MM.1S (cell line): Measurements from ENCODE around the gene PLD4.

Experiments used
- DNase-seq: peaks from one replicate; pipeline ENCODE4 v3.0.0-alpha.2; 2015
- H2AFZ ChIP-seq: fragments of 300-600 bp; sonication (generic); 2 replicates; pipeline ENCODE4 v1.6.0; 2016; ENCODE audit warnings: antibody characterized with exemption, low read length
- H3F3A ChIP-seq: fragments of 300-600 bp; sonication (generic); 2 replicates; pipeline ENCODE4 v1.6.1; 2016; ENCODE audit warnings: mild to moderate bottlenecking, antibody characterized with exemption, low read length, moderate library complexity, mixed read lengths; ENCODE audit not compliant: insufficient read depth
- H3K27ac ChIP-seq: fragments of 300-600 bp; sonication (generic); 2 replicates; pipeline ENCODE4 v1.5.1; 2016; ENCODE audit warnings: mild to moderate bottlenecking, low read length
- H3K27me3 ChIP-seq: fragments of 300-600 bp; sonication (generic); replicated peaks from 2 replicates; pipeline ENCODE4 v1.6.0; 2016; ENCODE audit warnings: low read length; ENCODE audit not compliant: insufficient read depth
- H3K36me3 ChIP-seq: fragments of 300-600 bp; sonication (generic); replicated peaks from 2 replicates; pipeline ENCODE4 v1.6.1; 2016; ENCODE audit warnings: mild to moderate bottlenecking, low read length, mixed read lengths; ENCODE audit not compliant: insufficient read depth
- H3K4me1 ChIP-seq: fragments of 300-600 bp; sonication (generic); 2 replicates; pipeline ENCODE4 v1.6.1; 2016; ENCODE audit warnings: low read length, mixed read lengths
- H3K4me2 ChIP-seq: fragments of 300-600 bp; sonication (generic); 2 replicates; pipeline ENCODE4 v1.6.0; 2016; ENCODE audit warnings: low read depth, low read length
- H3K4me3 ChIP-seq: fragments of 300-600 bp; sonication (generic); 2 replicates; pipeline ENCODE4 v1.5.1; 2016; ENCODE audit warnings: low read length, mixed read lengths
- H3K79me2 ChIP-seq: fragments of 300-600 bp; sonication (generic); 2 replicates; pipeline ENCODE4 v1.6.1; 2016; ENCODE audit warnings: mixed run types, low read length, mixed read lengths
- H3K9ac ChIP-seq: fragments of 300-600 bp; sonication (generic); 2 replicates; pipeline ENCODE4 v1.6.1; 2016; ENCODE audit warnings: low read length, mixed read lengths
- H3K9me2 ChIP-seq: fragments of 300-600 bp; sonication (generic); replicated peaks from 2 replicates; pipeline ENCODE4 v1.6.1; 2016; ENCODE audit warnings: mild to moderate bottlenecking, low read length, mixed read lengths; ENCODE audit not compliant: insufficient read depth
- H3K9me3 ChIP-seq: fragments of 300-600 bp; sonication (generic); replicated peaks from 2 replicates; pipeline ENCODE4 v1.6.1; 2016; ENCODE audit warnings: mild to moderate bottlenecking, low read length, mixed read lengths; ENCODE audit not compliant: insufficient read depth
- H4K20me1 ChIP-seq: fragments of 300-600 bp; sonication (generic); 2 replicates; pipeline ENCODE4 v1.6.1; 2016; ENCODE audit warnings: mild to moderate bottlenecking, low read length, moderate library complexity, mixed read lengths; ENCODE audit not compliant: insufficient read depth
- CTCF ChIP-seq: fragments of 300-600 bp; sonication (generic); IDR thresholded peaks from 2 replicates; pipeline ENCODE4 v1.5.1; 2016; ENCODE audit warnings: antibody characterized with exemption, low read length, mixed read lengths
- EZH2 ChIP-seq: fragments of 300-600 bp; sonication (generic); optimal IDR thresholded peaks from 2 replicates; pipeline ENCODE3; 2017; ENCODE audit warnings: low read depth, mild to moderate bottlenecking, antibody characterized with exemption, low read length, mixed read lengths
- EZH2phosphoT487 ChIP-seq: fragments of 300-600 bp; sonication (generic); IDR thresholded peaks from 2 replicates; pipeline ENCODE4 v1.6.1; 2018; ENCODE audit warnings: antibody characterized with exemption, low read length

The PLD4 gene

GRCh38 chr14:104912053-104912452, 12.6 kb upstream of the PLD4 start:
- TF ChIP-seq EZH2phosphoT487 (no peak), CTCF (no peak), EZH2 (no peak)
- Histone ChIP-seq H3K9me2 (no peaks in the 10 kb centered on the region), H3K9ac (no peak overlapping the region), H3K4me2 (no peak overlapping the region), H3K4me1 (peaks cover 4% of the 10 kb centered on the region; the same call in 1 of the 2 replicates), H3K9me3 (no peaks in the 10 kb centered on the region), H3K27ac (no peak overlapping the region), H3F3A (no peaks in the 10 kb centered on the region; the same call in 1 of the 2 replicates), H4K20me1 (no peaks in the 10 kb centered on the region), H2AFZ (no peak overlapping the region), H3K36me3 (no peaks in the 10 kb centered on the region), H3K79me2 (no peaks in the 10 kb centered on the region), H3K27me3 (peaks cover 13% of the 10 kb centered on the region), H3K4me3 (no peak overlapping the region)
- no peak for DNase-seq

- Histone ChIP-seq H3K9me2 (no peaks in the 10 kb centered on the region), H3F3A (no peaks in the 10 kb centered on the region; the same call in 1 of the 2 replicates), H3K4me1 (peaks cover 4% of the 10 kb centered on the region; the same call in 1 of the 2 replicates), H3K79me2 (no peaks in the 10 kb centered on the region), H3K27me3 (peaks cover 3% of the 10 kb centered on the region; the same call in 1 of the 2 replicates), H3K4me3 (no peak overlapping the region), H3K4me2 (no peak overlapping the region), H3K9ac (no peak overlapping the region), H3K9me3 (no peaks in the 10 kb centered on the region), H4K20me1 (no peaks in the 10 kb centered on the region), H2AFZ (no peak overlapping the region), H3K27ac (no peak overlapping the region), H3K36me3 (no peaks in the 10 kb centered on the region)
- no peak for DNase-seq
- no peak for TF ChIP-seq CTCF
- TF ChIP-seq EZH2 = no peak
- no peak for TF ChIP-seq EZH2phosphoT487
These were observed 11.2 kb upstream of the PLD4 start for GRCh38 chr14:104913435-104913834.

- Histone ChIP-seq H3K27ac (no peak overlapping the region), H3K27me3 (peaks cover 3% of the 10 kb centered on the region; the same call in 1 of the 2 replicates), H2AFZ (no peak overlapping the region), H3K9me3 (no peaks in the 10 kb centered on the region), H4K20me1 (no peaks in the 10 kb centered on the region), H3K4me1 (no peaks in the 10 kb centered on the region), H3K9ac (no peak overlapping the region), H3F3A (no peaks in the 10 kb centered on the region), H3K4me3 (no peak overlapping the region), H3K36me3 (no peaks in the 10 kb centered on the region), H3K79me2 (no peaks in the 10 kb centered on the region), H3K4me2 (no peak overlapping the region), H3K9me2 (no peaks in the 10 kb centered on the region)
- TF ChIP-seq EZH2 (no peak), CTCF (no peak)
- no peak for DNase-seq
These were observed 7.6 kb upstream of the PLD4 start for GRCh38 chr14:104917116-104917515.
